OCI-LY1 (cell line): ENCODE results near the gene PTPRN2.

Experiments used
- EZH2 ChIP-seq: fragments of 200-600 bp; sonication (generic), shearing (Covaris generic); IDR thresholded peaks from 2 replicates; pipeline ENCODE4 v1.8.0; 2017; ENCODE audit warnings: borderline replicate concordance, mixed run types, mild to moderate bottlenecking, antibody characterized with exemption, low read length, moderate library complexity, mixed read lengths
- TF ChIP-seq, protein P1 (sequence below): fragments of 200-600 bp; sonication (generic), shearing (Covaris generic); IDR thresholded peaks from 2 replicates; pipeline ENCODE4 v1.5.1; 2017; ENCODE audit warnings: mild to moderate bottlenecking, antibody characterized with exemption, low read length, moderate library complexity, mixed read lengths

GRCh38 chr7:158473946-158474345 lies 113.7 kb downstream of the PTPRN2 start:
- TF ChIP-seq, protein P1, sequence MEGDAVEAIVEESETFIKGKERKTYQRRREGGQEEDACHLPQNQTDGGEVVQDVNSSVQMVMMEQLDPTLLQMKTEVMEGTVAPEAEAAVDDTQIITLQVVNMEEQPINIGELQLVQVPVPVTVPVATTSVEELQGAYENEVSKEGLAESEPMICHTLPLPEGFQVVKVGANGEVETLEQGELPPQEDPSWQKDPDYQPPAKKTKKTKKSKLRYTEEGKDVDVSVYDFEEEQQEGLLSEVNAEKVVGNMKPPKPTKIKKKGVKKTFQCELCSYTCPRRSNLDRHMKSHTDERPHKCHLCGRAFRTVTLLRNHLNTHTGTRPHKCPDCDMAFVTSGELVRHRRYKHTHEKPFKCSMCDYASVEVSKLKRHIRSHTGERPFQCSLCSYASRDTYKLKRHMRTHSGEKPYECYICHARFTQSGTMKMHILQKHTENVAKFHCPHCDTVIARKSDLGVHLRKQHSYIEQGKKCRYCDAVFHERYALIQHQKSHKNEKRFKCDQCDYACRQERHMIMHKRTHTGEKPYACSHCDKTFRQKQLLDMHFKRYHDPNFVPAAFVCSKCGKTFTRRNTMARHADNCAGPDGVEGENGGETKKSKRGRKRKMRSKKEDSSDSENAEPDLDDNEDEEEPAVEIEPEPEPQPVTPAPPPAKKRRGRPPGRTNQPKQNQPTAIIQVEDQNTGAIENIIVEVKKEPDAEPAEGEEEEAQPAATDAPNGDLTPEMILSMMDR = no peak
- no peak for TF ChIP-seq EZH2
